ENCODE measurements around the gene KIF5A. TPM values are rescaled to one million over a fixed set of nuclear protein-coding genes. Genes with fewer than 3 reads are reported as not detected.

KIF5A gene
- total and polyA plus RNA-seq, 2 donors (not counting 1 experiment from before 2014, with no cell fraction given), result 0.09 to 0.67 TPM

DNA sequence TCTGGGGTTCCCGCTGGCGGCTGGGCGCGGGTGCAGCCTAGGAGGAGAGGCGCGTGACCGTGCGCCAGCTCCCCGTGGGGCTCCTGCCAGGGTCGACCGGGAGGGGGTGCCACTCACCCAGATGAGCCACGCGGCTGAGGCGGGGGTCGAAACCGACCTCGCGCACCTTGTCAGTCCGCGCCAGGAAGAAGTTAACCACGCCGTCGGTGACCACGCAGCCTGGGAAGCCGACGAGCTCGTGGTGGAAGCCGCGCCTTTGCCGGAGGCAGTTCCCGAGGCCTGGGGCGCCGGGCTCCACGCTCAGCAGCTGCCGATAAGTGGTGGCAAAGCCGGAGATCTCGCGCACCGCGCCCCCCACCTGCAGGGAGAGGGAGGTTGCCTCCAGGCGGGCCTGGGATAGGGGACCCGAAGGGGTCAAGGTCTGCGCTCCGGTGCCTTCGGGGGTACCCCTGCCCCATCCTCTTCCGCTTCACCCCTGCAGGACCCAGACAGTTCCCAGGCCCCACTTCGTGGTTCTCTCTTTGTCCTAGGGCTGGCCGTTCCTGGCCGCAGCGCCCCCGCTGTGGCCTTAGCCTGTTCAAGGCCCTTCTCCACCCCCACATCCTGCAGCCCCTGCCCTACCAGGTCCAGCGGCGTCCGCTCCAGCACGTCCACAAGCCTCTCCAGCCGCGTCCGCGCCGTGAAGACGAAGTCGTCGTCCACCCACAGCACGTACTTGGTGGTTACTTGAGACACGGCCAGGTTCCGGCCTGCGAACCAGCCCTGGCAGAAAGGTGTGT is 77.8 kb downstream of the KIF5A start:
- H2AFZ ChIP-seq (ENCODE audit: insufficient read depth, low read depth, low read length, poor library complexity, severe bottlenecking), result peak overlapping the region; percentile 38
- H4K20me1 ChIP-seq (ENCODE audit: control insufficient read depth, insufficient read depth, low read length, poor library complexity, severe bottlenecking), result no peaks in the 10 kb centered on the region
- H3K9me3 Mint-ChIP-seq (ENCODE audit: insufficient read depth), result no peaks in the 10 kb centered on the region
- peaks cover 19 to 38% of the 10 kb centered on the region in 2 donors for H3K4me1 ChIP-seq (ENCODE audit: control insufficient read depth in 2 of 2, insufficient read depth in 2 of 2, low read length in 2 of 2)
- H3K27ac ChIP-seq (ENCODE audit: low read length in 2 of 2), result no peak overlapping the region
- DNase-seq (peak; percentile 49), ATAC-seq (ENCODE audit: low read depth) (peak; percentile 48)
- peaks cover 0 to 8% (median 0%) of the 10 kb centered on the region in 3 donors for H3K9me3 ChIP-seq (ENCODE audit: control extremely low read depth in 1 of 3, control insufficient read depth in 2 of 3, insufficient read depth in 1 of 3, low read length in 2 of 3)
- intact Hi-C loops (cut with micrococcal nuclease), result no loop called here
- ChIA-PET CTCF (interaction anchor here (0.6 to 2.3 kb wide), 3 partner anchors 10 to 44 kb away, joined by 3 to 12 read pairs (median 3); no protein-coding TSS in a partner anchor), POLR2A (interaction anchor here (0.9 kb wide), 1 partner anchor 169 kb away, joined by 3 read pairs; the partner anchor contains the start of gene GLI1)
- peaks cover 20% of the 10 kb centered on the region for H3K4me1 Mint-ChIP-seq
- H3K27me3 Mint-ChIP-seq, result peaks cover 84% of the 10 kb centered on the region
- peaks cover 0 to 97% (median 73%) of the 10 kb centered on the region in 4 experiments for H3K27me3 ChIP-seq (replicated peaks in 1 of 4; ENCODE audit: control extremely low read depth in 1 of 4, control insufficient read depth in 3 of 4, insufficient read depth in 4 of 4, low read length in 3 of 4)
- TF ChIP-seq EZH2 (IDR thresholded peaks at IDR 0.05; ENCODE audit: borderline replicate concordance, insufficient read depth, low read depth, low read length, poor library complexity, severe bottlenecking) (no peak), CTCF (IDR thresholded peaks at IDR 0.05) (peak; percentile 20)
- H3K27ac Mint-ChIP-seq, result no peak overlapping the region
- H3K4me3 Mint-ChIP-seq, result peak overlapping the region; percentile 57
- H3K9ac ChIP-seq (ENCODE audit: low read length), result peak overlapping the region; percentile 34
- H3K4me2 ChIP-seq (replicated peaks; ENCODE audit: low read depth, low read length, poor library complexity, severe bottlenecking), result peak overlapping the region; percentile 74
- H3K36me3 ChIP-seq (replicated peaks in 1 of 2; ENCODE audit: control extremely low read depth in 1 of 2, control insufficient read depth in 1 of 2, extremely low read depth in 1 of 2, insufficient read depth in 2 of 2, low read length in 1 of 2), result no peaks in the 10 kb centered on the region
- WGBS (ENCODE audit: insufficient coverage), result 6% methylated on average over 63 of the region's 67 CpGs
- H3K79me2 ChIP-seq (ENCODE audit: control insufficient read depth, insufficient read depth, low read length), result no peaks in the 10 kb centered on the region
- H3K4me3 ChIP-seq (ENCODE audit: control extremely low read depth in 1 of 5, extremely low read depth in 1 of 5, insufficient read depth in 1 of 5, low read depth in 2 of 5, low read length in 4 of 5), result peak overlapping the region in 2 of 5 experiments; percentile 11 to 25
